GM21390 (cell line): ENCODE results near the gene MOXD1.

Source experiments
- ATAC-seq: cut with Tn5 transposase; IDR thresholded peaks from one replicate; pipeline ENCODE4 v1.9.1; 2021; ENCODE audit not compliant: unreplicated experiment

The MOXD1 gene

DNA sequence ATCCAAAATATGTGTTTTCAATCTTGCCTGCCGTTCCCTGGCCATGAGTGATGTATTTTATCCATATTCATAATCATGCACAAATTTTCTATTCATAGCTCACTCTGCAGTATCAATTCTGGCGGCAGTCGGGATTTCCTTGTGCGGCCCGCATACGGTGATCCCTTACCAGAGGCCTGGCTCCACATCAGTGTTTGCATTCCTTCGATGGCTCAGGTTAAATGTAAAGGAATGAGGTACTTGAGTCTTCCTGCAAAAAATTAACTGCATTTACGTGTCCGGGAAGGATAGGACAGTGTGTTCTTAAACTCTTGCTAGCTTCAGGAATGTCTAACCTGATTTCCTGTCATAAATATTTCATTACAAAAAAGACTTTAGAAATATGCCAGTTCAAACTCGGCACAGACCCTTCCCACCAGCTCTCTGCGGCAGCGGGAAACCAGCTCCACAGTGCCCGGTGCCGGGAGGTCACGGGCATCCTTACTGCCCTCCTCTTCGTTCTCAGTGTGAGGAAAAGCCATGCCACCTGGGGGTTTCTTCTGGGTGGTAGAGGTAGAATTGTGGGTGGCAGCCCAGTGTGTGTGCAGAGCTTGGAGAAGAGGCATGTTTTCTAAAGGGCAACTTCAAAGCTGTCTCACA, 154.5 kb downstream of the MOXD1 start:
- no peak for ATAC-seq

DNA sequence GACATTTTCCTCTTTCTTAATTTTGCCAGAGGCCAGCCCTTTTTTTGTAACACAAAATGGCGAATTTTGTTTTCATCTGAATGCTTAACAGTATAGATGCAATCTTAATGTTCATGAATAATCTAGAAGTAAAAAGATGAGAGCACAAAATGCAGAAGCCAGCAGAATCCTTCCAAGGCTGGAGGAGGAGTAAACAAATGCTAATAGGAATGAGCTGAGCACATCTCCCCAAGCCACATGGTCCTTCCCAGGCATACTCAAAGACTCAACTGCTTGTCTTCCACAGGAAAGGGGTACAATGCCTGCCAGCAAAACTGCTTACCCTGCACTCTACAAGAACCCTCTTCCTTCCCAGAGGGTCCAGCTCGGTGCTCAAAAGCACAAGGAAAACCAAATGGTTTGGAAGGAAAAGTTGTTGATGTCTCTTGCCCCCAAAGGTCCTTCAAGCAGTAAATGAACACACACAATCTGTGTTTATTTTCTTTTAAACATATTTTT, 155.1 kb downstream of the MOXD1 start:
- ATAC-seq = no peak
